ENCODE data around the gene UBLCP1. TPM values are rescaled to one million over a fixed set of nuclear protein-coding genes. Genes with fewer than 3 reads are reported as not detected.
A peak's percentile ranks its signal among the peaks of the same experiment; 100 is the strongest.

The UBLCP1 gene
- total and polyA plus RNA-seq, 2 donors (not counting 1 experiment from before 2014, with no cell fraction given), result 9.6 to 25.1 TPM

DNA sequence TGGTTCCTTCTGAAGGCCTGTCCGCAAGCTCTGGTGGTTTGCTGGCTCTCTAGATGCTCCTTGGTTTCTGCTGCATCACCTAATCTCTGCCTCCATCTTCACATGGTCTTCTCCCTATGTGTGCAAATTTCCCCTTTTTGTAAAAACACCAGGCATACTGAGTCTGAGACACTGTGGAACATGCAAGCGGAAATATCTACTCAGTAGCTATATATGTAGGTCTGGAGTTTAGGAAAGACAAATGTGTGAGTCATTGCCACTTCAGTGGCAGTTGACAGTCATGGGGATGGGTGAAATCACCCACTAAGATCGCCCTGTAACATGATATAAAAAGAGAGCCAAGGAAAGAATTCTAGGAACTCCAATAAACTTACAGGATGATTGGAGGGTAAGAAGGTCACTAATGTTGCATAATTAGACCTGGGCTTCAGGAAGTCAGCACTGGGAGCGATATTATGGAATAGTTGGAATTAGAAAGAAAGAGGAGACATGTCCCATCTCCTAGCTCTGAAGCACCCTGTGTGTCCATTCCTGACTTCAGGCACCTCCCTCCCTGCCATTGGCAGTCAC is 22.7 kb upstream of the UBLCP1 start:
- no peak overlapping the region for H3K27ac Mint-ChIP-seq
- no peaks in the 10 kb centered on the region for H3K27me3 ChIP-seq (replicated peaks in 1 of 4; ENCODE audit: control extremely low read depth in 1 of 4, control insufficient read depth in 3 of 4, insufficient read depth in 4 of 4, low read length in 3 of 4)
- peaks cover 15 to 17% of the 10 kb centered on the region in 2 donors for H3K4me1 ChIP-seq (ENCODE audit: control insufficient read depth in 2 of 2, insufficient read depth in 2 of 2, low read length in 2 of 2)
- ATAC-seq (ENCODE audit: low read depth) (no peak), DNase-seq (no peak)
- ChIA-PET POLR2A (no interaction called here), CTCF (no interaction called here)
- H4K20me1 ChIP-seq (ENCODE audit: control insufficient read depth, insufficient read depth, low read length, poor library complexity, severe bottlenecking), result no peaks in the 10 kb centered on the region
- H3K9me3 Mint-ChIP-seq (ENCODE audit: insufficient read depth), result no peaks in the 10 kb centered on the region
- TF ChIP-seq EZH2 (IDR thresholded peaks at IDR 0.05; ENCODE audit: borderline replicate concordance, insufficient read depth, low read depth, low read length, poor library complexity, severe bottlenecking), result no peak
- TF ChIP-seq, protein P1, sequence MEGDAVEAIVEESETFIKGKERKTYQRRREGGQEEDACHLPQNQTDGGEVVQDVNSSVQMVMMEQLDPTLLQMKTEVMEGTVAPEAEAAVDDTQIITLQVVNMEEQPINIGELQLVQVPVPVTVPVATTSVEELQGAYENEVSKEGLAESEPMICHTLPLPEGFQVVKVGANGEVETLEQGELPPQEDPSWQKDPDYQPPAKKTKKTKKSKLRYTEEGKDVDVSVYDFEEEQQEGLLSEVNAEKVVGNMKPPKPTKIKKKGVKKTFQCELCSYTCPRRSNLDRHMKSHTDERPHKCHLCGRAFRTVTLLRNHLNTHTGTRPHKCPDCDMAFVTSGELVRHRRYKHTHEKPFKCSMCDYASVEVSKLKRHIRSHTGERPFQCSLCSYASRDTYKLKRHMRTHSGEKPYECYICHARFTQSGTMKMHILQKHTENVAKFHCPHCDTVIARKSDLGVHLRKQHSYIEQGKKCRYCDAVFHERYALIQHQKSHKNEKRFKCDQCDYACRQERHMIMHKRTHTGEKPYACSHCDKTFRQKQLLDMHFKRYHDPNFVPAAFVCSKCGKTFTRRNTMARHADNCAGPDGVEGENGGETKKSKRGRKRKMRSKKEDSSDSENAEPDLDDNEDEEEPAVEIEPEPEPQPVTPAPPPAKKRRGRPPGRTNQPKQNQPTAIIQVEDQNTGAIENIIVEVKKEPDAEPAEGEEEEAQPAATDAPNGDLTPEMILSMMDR (IDR thresholded peaks at IDR 0.05), result no peak
- no peaks in the 10 kb centered on the region for H3K27me3 Mint-ChIP-seq
- peaks cover 14% of the 10 kb centered on the region for H3K4me1 Mint-ChIP-seq
- no peaks in the 10 kb centered on the region for H3K9me3 ChIP-seq (ENCODE audit: control extremely low read depth in 1 of 3, control insufficient read depth in 2 of 3, insufficient read depth in 1 of 3, low read length in 2 of 3)
- 100% methylated on average over 1 of the region's 4 CpGs for WGBS (ENCODE audit: insufficient coverage)
- no peaks in the 10 kb centered on the region for H3K79me2 ChIP-seq (ENCODE audit: control insufficient read depth, insufficient read depth, low read length)
- H3K4me3 ChIP-seq (ENCODE audit: control extremely low read depth in 1 of 5, extremely low read depth in 1 of 5, insufficient read depth in 1 of 5, low read depth in 2 of 5, low read length in 4 of 5), result no peak overlapping the region
- no peak overlapping the region for H3K4me2 ChIP-seq (replicated peaks; ENCODE audit: low read depth, low read length, poor library complexity, severe bottlenecking)
- no peaks in the 10 kb centered on the region for H3K36me3 ChIP-seq (replicated peaks in 1 of 2; ENCODE audit: control extremely low read depth in 1 of 2, control insufficient read depth in 1 of 2, extremely low read depth in 1 of 2, insufficient read depth in 2 of 2, low read length in 1 of 2)
- H3K27ac ChIP-seq (ENCODE audit: low read length in 2 of 2), result no peak overlapping the region
- intact Hi-C loops (cut with micrococcal nuclease), result no loop called here
- H3K9ac ChIP-seq (ENCODE audit: low read length), result no peak overlapping the region
- no peak overlapping the region for H2AFZ ChIP-seq (ENCODE audit: insufficient read depth, low read depth, low read length, poor library complexity, severe bottlenecking)
- H3K4me3 Mint-ChIP-seq, result no peak overlapping the region

DNA sequence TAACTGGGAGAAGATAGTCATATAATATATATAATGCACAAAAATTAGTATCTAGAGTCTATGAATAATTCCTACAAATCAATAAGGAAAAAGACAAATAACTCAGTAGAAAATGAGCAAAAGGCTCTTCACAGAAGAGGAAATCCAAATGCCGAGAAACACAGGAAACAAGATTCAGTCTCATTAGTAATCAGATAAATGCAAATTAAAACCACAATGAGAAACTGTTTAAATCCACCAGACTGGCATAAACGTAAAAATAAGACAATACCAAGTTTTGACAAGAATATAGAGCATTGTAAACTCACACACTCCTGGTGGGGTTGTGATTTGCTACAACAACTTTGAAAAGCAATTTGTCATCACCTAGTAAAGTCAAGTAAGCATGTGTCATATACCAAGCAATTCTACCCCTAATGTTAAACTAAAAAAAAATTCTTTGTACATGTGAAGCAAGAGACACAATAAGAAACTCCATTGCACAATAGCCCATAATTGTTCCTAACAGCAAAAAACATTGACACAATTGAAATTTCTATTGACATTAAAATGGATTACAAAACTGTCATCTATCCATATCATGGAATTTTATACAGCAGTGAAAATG is 21.0 kb upstream of the UBLCP1 start:
- Mint-ChIP-seq H3K27ac (no peak overlapping the region), H3K27me3 (no peaks in the 10 kb centered on the region), H3K4me1 (peaks cover 14% of the 10 kb centered on the region), H3K4me3 (peak overlapping the region; percentile 21), H3K9me3 (ENCODE audit: insufficient read depth) (no peaks in the 10 kb centered on the region)
- no peaks in the 10 kb centered on the region for H3K79me2 ChIP-seq (ENCODE audit: control insufficient read depth, insufficient read depth, low read length)
- H3K9ac ChIP-seq (ENCODE audit: low read length), result peak overlapping the region; percentile 16
- intact Hi-C loops (cut with micrococcal nuclease), result no loop called here
- no peak for DNase-seq
- H3K27me3 ChIP-seq (replicated peaks in 1 of 4; ENCODE audit: control extremely low read depth in 1 of 4, control insufficient read depth in 3 of 4, insufficient read depth in 4 of 4, low read length in 3 of 4), result peaks cover 0 to 4% (median 0%) of the 10 kb centered on the region in 4 experiments
- ChIA-PET CTCF (interaction anchor here (0.8 to 1.0 kb wide), 2 partner anchors 85 to 672 kb away, joined by 3 to 4 read pairs; no protein-coding TSS in a partner anchor), POLR2A (interaction anchor here (0.5 kb wide), 1 partner anchor 612 kb away, joined by 3 read pairs; no protein-coding TSS in a partner anchor)
- H4K20me1 ChIP-seq (ENCODE audit: control insufficient read depth, insufficient read depth, low read length, poor library complexity, severe bottlenecking), result no peaks in the 10 kb centered on the region
- peak overlapping the region; percentile 36 for H3K4me2 ChIP-seq (replicated peaks; ENCODE audit: low read depth, low read length, poor library complexity, severe bottlenecking)
- ATAC-seq (ENCODE audit: low read depth), result no peak
- no CpG with 5 or more reads among the region's 2 CpGs for WGBS (ENCODE audit: insufficient coverage)
- H3K4me3 ChIP-seq (ENCODE audit: control extremely low read depth in 1 of 5, extremely low read depth in 1 of 5, insufficient read depth in 1 of 5, low read depth in 2 of 5, low read length in 4 of 5), result no peak overlapping the region
- H2AFZ ChIP-seq (ENCODE audit: insufficient read depth, low read depth, low read length, poor library complexity, severe bottlenecking), result peak overlapping the region; percentile 11
- TF ChIP-seq EZH2 (IDR thresholded peaks at IDR 0.05; ENCODE audit: borderline replicate concordance, insufficient read depth, low read depth, low read length, poor library complexity, severe bottlenecking), result no peak
- TF ChIP-seq, protein P1 (IDR thresholded peaks at IDR 0.05), result no peak
- H3K27ac ChIP-seq (ENCODE audit: low read length in 2 of 2), result no peak overlapping the region
- H3K9me3 ChIP-seq (ENCODE audit: control extremely low read depth in 1 of 3, control insufficient read depth in 2 of 3, insufficient read depth in 1 of 3, low read length in 2 of 3), result no peaks in the 10 kb centered on the region
- H3K36me3 ChIP-seq (replicated peaks in 1 of 2; ENCODE audit: control extremely low read depth in 1 of 2, control insufficient read depth in 1 of 2, extremely low read depth in 1 of 2, insufficient read depth in 2 of 2, low read length in 1 of 2), result no peaks in the 10 kb centered on the region
- peaks cover 15 to 17% of the 10 kb centered on the region in 2 donors for H3K4me1 ChIP-seq (ENCODE audit: control insufficient read depth in 2 of 2, insufficient read depth in 2 of 2, low read length in 2 of 2)
